GM12878 (cell line): ENCODE results near the gene TPRN. TPM values are rescaled to one million over a fixed set of nuclear protein-coding genes. Genes with fewer than 3 reads are reported as not detected.

ENCODE experiments used
- ATAC-seq: fragments of 200-7000 bp; cut with Tn5 transposase; 3 replicates; pipeline ENCODE4 v1.9.1; 2020; ENCODE audit warnings: mild to moderate bottlenecking, moderate library complexity
- BruUV-seq: library from RNA; stranded (reverse); fragments of 400-500 nt; replicated peaks from 2 replicates; lab custom pipeline; 2021; lab: Mats Ljungman, UMichigan
- CTCF ChIA-PET: fragments of 300-600 bp; sonication (Branson Sonifier 250); formaldehyde crosslinking; extraction: SDS; loops from one replicate; lab custom pipeline; 2021; ENCODE audit warnings: inconsistent platforms; lab: Yijun Ruan, JAX
- POLR2A ChIA-PET: fragments of 350-600 bp; formaldehyde crosslinking; extraction: SDS; loops from one replicate; lab custom pipeline; 2021; ENCODE audit warnings: inconsistent platforms; lab: Charles Lee
- RAD21 ChIA-PET: fragments of 300-600 bp; sonication (Branson Sonifier 250); formaldehyde crosslinking; loops from one replicate; lab custom pipeline; 2023; ENCODE audit warnings: antibody characterized with exemption; ENCODE audit not compliant: unreplicated experiment; lab: Charles Lee
- SMC1A ChIA-PET: fragments of 300-600 bp; sonication (Branson Sonifier 250); formaldehyde crosslinking; loops from one replicate; lab custom pipeline; 2023; ENCODE audit not compliant: unreplicated experiment, uncharacterized antibody; lab: Charles Lee
- DNase-seq: peaks from one replicate; pipeline ENCODE4 v3.0.0-alpha.2; 2011; ENCODE audit warnings: low read depth, low spot score
- FAIRE-seq: peaks from 3 replicates; lab custom pipeline; 2011; peaks lifted over from hg19 to GRCh38; lab: Jason Lieb, UNC
- H2AFZ ChIP-seq: 2 replicates; pipeline ENCODE4 v1.6.0; 2011; ENCODE audit warnings: low read depth, low read length, control low read depth; ENCODE audit not compliant: control insufficient read depth
- H3K27ac ChIP-seq: 2 replicates; pipeline ENCODE4 v1.5.1; 2011; ENCODE audit warnings: control low read depth; ENCODE audit not compliant: control insufficient read depth, insufficient read depth
- H3K27me3 ChIP-seq, 2 experiments: replicated peaks in 1 of 2; 2 replicates each; pipeline versions ENCODE4 v1.6.0 to v1.6.1; 2011; ENCODE audit warnings: low read length in 1 of 2; ENCODE audit not compliant: control insufficient read depth in 2 of 2, insufficient read depth in 2 of 2
- H3K36me3 ChIP-seq, 2 experiments: 2 replicates each; pipeline ENCODE4 v1.5.1; 2011; ENCODE audit warnings: low read length in 1 of 2; ENCODE audit not compliant: control insufficient read depth in 2 of 2, insufficient read depth in 2 of 2
- H3K4me1 ChIP-seq: 2 replicates; pipeline ENCODE4 v1.6.1; 2011; ENCODE audit warnings: mild to moderate bottlenecking, low read length, moderate library complexity, mixed read lengths; ENCODE audit not compliant: control insufficient read depth, insufficient read depth
- H3K4me2 ChIP-seq: 2 replicates; pipeline ENCODE4 v1.6.0; 2011; ENCODE audit warnings: control low read depth; ENCODE audit not compliant: control insufficient read depth, insufficient read depth
- H3K4me3 ChIP-seq: fragments of 200-600 bp; sonication (generic); 2 replicates; pipeline ENCODE4 v1.5.1; 2016
- H3K79me2 ChIP-seq: 2 replicates; pipeline ENCODE4 v1.6.0; 2011; ENCODE audit warnings: low read length; ENCODE audit not compliant: control insufficient read depth, insufficient read depth
- H3K9ac ChIP-seq: 2 replicates; pipeline ENCODE4 v1.8.0; 2011; ENCODE audit warnings: low read length, control low read depth, mixed read lengths; ENCODE audit not compliant: control insufficient read depth, insufficient read depth
- H3K9me3 ChIP-seq: replicated peaks from 3 replicates; pipeline ENCODE4 v1.5.1; 2011; ENCODE audit warnings: mild to moderate bottlenecking, low read length; ENCODE audit not compliant: control insufficient read depth, insufficient read depth
- H4K20me1 ChIP-seq: 2 replicates; pipeline ENCODE4 v1.6.0; 2011; ENCODE audit not compliant: control insufficient read depth, insufficient read depth
- CREB1 ChIP-seq: IDR thresholded peaks from 2 replicates; pipeline ENCODE4 v1.6.1; 2012; ENCODE audit warnings: low read depth, mild to moderate bottlenecking, inconsistent platforms
- E2F4 ChIP-seq: IDR thresholded peaks from 2 replicates; pipeline ENCODE4 v1.6.1; 2012; ENCODE audit warnings: low read depth, low read length, improper control_type of control experiment
- E2F8 ChIP-seq: fragments of 450-650 bp; IDR thresholded peaks from 2 replicates; pipeline ENCODE4 v1.6.1; 2018; ENCODE audit warnings: mild to moderate bottlenecking, low read depth, moderate library complexity; ENCODE audit not compliant: partially characterized antibody
- E4F1 ChIP-seq: fragments of 450-650 bp; IDR thresholded peaks from 2 replicates; pipeline ENCODE4 v1.6.1; 2018; ENCODE audit warnings: borderline replicate concordance, mild to moderate bottlenecking; ENCODE audit not compliant: partially characterized antibody
- EGR1 ChIP-seq, 2 experiments: IDR thresholded peaks; 1 replicate in 1 of 2; 2 replicates in 1 of 2; pipeline ENCODE4 v1.6.1; 2011 to 2012; ENCODE audit warnings: low read depth in 2 of 2, low read length in 2 of 2, borderline replicate concordance in 1 of 2, mild to moderate bottlenecking in 1 of 2, moderate library complexity in 1 of 2
- ELK1 ChIP-seq: IDR thresholded peaks from 2 replicates; pipeline ENCODE4 v1.6.1; 2012; ENCODE audit warnings: low read depth, low read length, improper control_type of control experiment
- HDAC6 ChIP-seq: fragments of 200-600 bp; sonication (generic); IDR thresholded peaks from one replicate; pipeline ENCODE4 v1.8.0; 2017; ENCODE audit warnings: antibody characterized with exemption; ENCODE audit not compliant: unreplicated experiment
- IKZF1 ChIP-seq: fragments of 450-650 bp; conservative IDR thresholded peaks from 2 replicates; pipeline ENCODE4 v1.6.1; 2017; ENCODE audit warnings: antibody characterized with exemption, mild to moderate bottlenecking
- RAD51 ChIP-seq: fragments of 450-650 bp; IDR thresholded peaks from 2 replicates; pipeline ENCODE4 v1.6.1; 2016; ENCODE audit warnings: moderate library complexity, mild to moderate bottlenecking, inconsistent platforms
- SMARCA5 ChIP-seq: fragments of 450-650 bp; IDR thresholded peaks from 2 replicates; pipeline ENCODE4 v1.6.1; 2017; ENCODE audit warnings: mild to moderate bottlenecking
- SP1 ChIP-seq: IDR thresholded peaks from one replicate; pipeline ENCODE4 v1.6.1; 2011; ENCODE audit warnings: low read depth, low read length
- SUPT20H ChIP-seq: IDR thresholded peaks from 2 replicates; pipeline ENCODE4 v1.6.1; 2011; ENCODE audit warnings: low read depth, mild to moderate bottlenecking, low read length, moderate library complexity, borderline replicate concordance; ENCODE audit not compliant: control insufficient read depth
- WGBS: methylation state at CpG from one replicate; pipeline ENCODE4 v1.1.6; 2016; ENCODE audit warnings: low lambda C conversion rate; ENCODE audit not compliant: insufficient replicate concordance, insufficient coverage; ENCODE audit errors: missing lambda C conversion rate; 5-methylcytosine and 5-hydroxymethylcytosine counted together
- in situ Hi-C: fragments of 300-500 bp; cut with MboI; formaldehyde crosslinking; loops from 9 replicates; pipeline ENCODE4 v1.14.3; 2018; ENCODE audit warnings: mixed read lengths
- intact Hi-C: fragments of 100-400 bp; cut with micrococcal nuclease; formaldehyde crosslinking; loops from one replicate; pipeline ENCODE4 v1.14.2; 2022; ENCODE audit not compliant: unreplicated experiment
- polyA plus RNA-seq, 11 experiments: library from polyadenylated mRNA; depleted of rRNA in 4 of 11; unstranded in 6 of 11; stranded (reverse) in 5 of 11; fragments of >200 nt; fragmentation: Nextera tagmentation in 4 of 11; fragmentation: Illumina TruSeq in 1 of 11; extraction: Ambion mirVana in 4 of 11; extraction: Trizol in 1 of 11; gene quantifications; 1 replicate in 1 of 11; 2 replicates in 10 of 11; pipeline versions ENCODE4 v1.2.1 to v1.2.3, GENCODE V29; 2011 to 2016; ENCODE audit warnings: inconsistent platforms in 2 of 11, missing spikeins in 2 of 11, low read depth in 1 of 11
- total RNA-seq, 4 experiments: library from RNA; depleted of rRNA in 3 of 4; stranded (reverse); fragments of >200 nt in 3 of 4; fragmentation: Illumina TruSeq in 1 of 4; extraction: Trizol in 1 of 4; gene quantifications; 2 replicates each; pipeline versions ENCODE4 v1.2.1 to v1.2.3, GENCODE V29; 2013 to 2021

Gene TPRN
- total and polyA plus RNA-seq, 10 of the 15 experiments (the other 5 are each of a cell fraction or from before 2014, with no cell fraction given) = 0.18 to 19.5 (median 3.1) TPM

GRCh38 chr9:137149942-137150616 is 50.5 kb downstream of the TPRN start:
- no peaks in the 10 kb centered on the region for H4K20me1 ChIP-seq
- FAIRE-seq (peak; percentile 78), ATAC-seq (peak; percentile 49), DNase-seq (no peak)
- CTCF ChIA-PET = interaction anchor here (0.6 to 2.5 kb wide), 18 partner anchors 9 to 308 kb away, joined by 3 to 20 read pairs (median 4); partner anchors contain the start of genes AJM1, SSNA1 and TUBB4B
- BruUV-seq = no TSS peak
- H3K36me3 ChIP-seq = no peaks in the 10 kb centered on the region
- H3K79me2 ChIP-seq = no peaks in the 10 kb centered on the region
- in situ Hi-C loops (no loop called here), intact Hi-C loops (loop anchor here (1.0 to 5.0 kb wide), 2 partner anchors 21 to 33 kb away; no protein-coding TSS in a partner anchor)
- WGBS = 2% methylated on average over 19 of the region's 20 CpGs
- no peak overlapping the region; the same call in none of the 2 replicates for H3K4me2 ChIP-seq
- POLR2A ChIA-PET = interaction anchor here (0.6 to 4.3 kb wide), 38 partner anchors 9 to 365 kb away, joined by 3 to 166 read pairs (median 9); partner anchors contain the start of genes ANAPC2, CYSRT1, GRIN1 and LRRC26
- SMC1A ChIA-PET = interaction anchor here (0.7 to 4.7 kb wide), 13 partner anchors 9 to 127 kb away, joined by 3 to 28 read pairs (median 6); partner anchors contain the start of genes ANAPC2, LRRC26, RNF208 and SSNA1
- peaks cover 9% of the 10 kb centered on the region; the same call in 1 of the 2 replicates for H3K4me1 ChIP-seq
- TF ChIP-seq CREB1 = no peak
- TF ChIP-seq HDAC6 = no peak
- no peak for TF ChIP-seq RAD51
- TF ChIP-seq ELK1 = 0 out of 2 replicates have a peak, but pooled peaks have one; percentile 25
- peak; percentile 12; the same call in 1 of the 2 replicates for TF ChIP-seq E2F4
- TF ChIP-seq E4F1 = no peak
- TF ChIP-seq SUPT20H = no peak
- TF ChIP-seq SMARCA5 = 0 out of 2 replicates have a peak, but pooled peaks have one; percentile 32
- TF ChIP-seq SP1 = peak; percentile 16
- TF ChIP-seq IKZF1 = peak; percentile 24
- 0 out of 3 replicates have a peak, but pooled peaks of 1 of the 2 experiments have one; percentile 10 for TF ChIP-seq EGR1 (IDR thresholded peaks at IDR 0.05; ENCODE audit: borderline replicate concordance in 1 of 2, low read depth in 2 of 2, low read length in 2 of 2)
- peak; percentile 28 for TF ChIP-seq E2F8
- H2AFZ ChIP-seq = peak overlapping the region; percentile 13; the same call in 1 of the 2 replicates
- RAD21 ChIA-PET = interaction anchor here (0.6 to 4.1 kb wide), 26 partner anchors 9 to 379 kb away, joined by 3 to 54 read pairs (median 8); partner anchors contain the start of genes ANAPC2, CYSRT1, LRRC26 and MAN1B1
- H3K27ac ChIP-seq = peak overlapping the region; percentile 4; the same call in 1 of the 2 replicates
- H3K27me3 ChIP-seq = no peaks in the 10 kb centered on the region
- H3K9ac ChIP-seq = peak overlapping the region; percentile 15; the same call in 1 of the 2 replicates
- no peaks in the 10 kb centered on the region; the same call in 2 of the 3 replicates for H3K9me3 ChIP-seq
- H3K4me3 ChIP-seq = peak overlapping the region; percentile 57
